Endothelial cell of umbilical vein (primary cell): ENCODE data around the gene MBOAT2. TPM values are rescaled to one million over a fixed set of nuclear protein-coding genes. Genes with fewer than 3 reads are reported as not detected.

ENCODE experiments used
- BruUV-seq: library from RNA; stranded (reverse); fragments of 400-500 nt; replicated peaks from 2 replicates; lab custom pipeline; 2021; lab: Mats Ljungman, UMichigan
- CTCF ChIA-PET: fragments of 300-600, 350-600 bp; sonication (Branson Sonifier 250); formaldehyde crosslinking; loops from one replicate; lab custom pipeline; 2021; ENCODE audit warnings: antibody characterized with exemption, inconsistent platforms; lab: Charles Lee
- POLR2A ChIA-PET: fragments of 300-600, 350-600 bp; sonication (Branson Sonifier 250); formaldehyde crosslinking; loops from one replicate; lab custom pipeline; 2021; ENCODE audit warnings: antibody characterized with exemption, inconsistent platforms; lab: Charles Lee
- DNase-seq: peaks from one replicate; pipeline ENCODE4 v3.0.0-alpha.2; 2011; ENCODE audit warnings: low read depth, low spot score
- FAIRE-seq: peaks from 2 replicates; lab custom pipeline; 2011; peaks lifted over from hg19 to GRCh38; lab: Jason Lieb, UNC
- H2AFZ ChIP-seq: 2 replicates; pipeline ENCODE4 v1.6.0; 2012; ENCODE audit warnings: low read depth, low read length, control low read depth, inconsistent platforms
- H3K27ac ChIP-seq: 2 replicates; pipeline ENCODE4 v1.5.1; 2011; ENCODE audit warnings: low read depth, mild to moderate bottlenecking, control low read depth, low read length, moderate library complexity; ENCODE audit not compliant: insufficient read depth
- H3K27me3 ChIP-seq, 2 experiments: 2 replicates each; pipeline versions ENCODE4 v1.6.0 to v1.6.1; 2011; ENCODE audit warnings: low read length in 2 of 2, mixed read lengths in 1 of 2; ENCODE audit not compliant: control insufficient read depth in 2 of 2, insufficient read depth in 2 of 2
- H3K36me3 ChIP-seq, 2 experiments: 2 replicates in 1 of 2; 3 replicates in 1 of 2; pipeline ENCODE4 v1.5.1; 2011; ENCODE audit warnings: low read length in 2 of 2, mild to moderate bottlenecking in 1 of 2, moderate library complexity in 1 of 2; ENCODE audit not compliant: control insufficient read depth in 2 of 2, insufficient read depth in 2 of 2; ENCODE audit errors: extremely low read depth in 1 of 2
- H3K4me1 ChIP-seq: 3 replicates; pipeline ENCODE4 v1.5.1; 2011; ENCODE audit warnings: mild to moderate bottlenecking, low read length; ENCODE audit not compliant: control insufficient read depth, insufficient read depth; ENCODE audit errors: extremely low read depth
- H3K4me2 ChIP-seq: 2 replicates; pipeline ENCODE4 v1.6.1; 2011; ENCODE audit warnings: low read length, control low read depth, mixed read lengths; ENCODE audit not compliant: insufficient read depth
- H3K4me3 ChIP-seq, 3 experiments: fragments of 200-600 bp in 1 of 3; sonication (generic), shearing (Covaris generic) in 1 of 3; replicated peaks in 1 of 3; 2 replicates each; pipeline ENCODE4 v1.5.1; 2011 to 2016; ENCODE audit warnings: control low read depth in 3 of 3, low read length in 3 of 3, mild to moderate bottlenecking in 2 of 3, inconsistent platforms in 1 of 3, low read depth in 1 of 3, moderate library complexity in 1 of 3; ENCODE audit not compliant: insufficient read depth in 1 of 3
- H3K79me2 ChIP-seq: 2 replicates; pipeline ENCODE4 v1.6.0; 2012; ENCODE audit warnings: low read length, inconsistent platforms; ENCODE audit not compliant: control insufficient read depth, insufficient read depth
- H3K9ac ChIP-seq: replicated peaks from 2 replicates; pipeline ENCODE3; 2011; ENCODE audit warnings: low read length, control low read depth; ENCODE audit not compliant: insufficient read depth; ENCODE audit errors: extremely low read depth
- H3K9me1 ChIP-seq: replicated peaks from 3 replicates; pipeline ENCODE4 v1.6.0; 2011; ENCODE audit warnings: mild to moderate bottlenecking, low read length; ENCODE audit not compliant: control insufficient read depth, insufficient read depth; ENCODE audit errors: extremely low read depth
- H3K9me3 ChIP-seq: replicated peaks from 2 replicates; pipeline ENCODE4 v1.5.1; 2012; ENCODE audit warnings: low read length, inconsistent platforms; ENCODE audit not compliant: control insufficient read depth, insufficient read depth
- H4K20me1 ChIP-seq: replicated peaks from 2 replicates; pipeline ENCODE3; 2011; ENCODE audit warnings: mild to moderate bottlenecking, low read length; ENCODE audit not compliant: control insufficient read depth, insufficient read depth; ENCODE audit errors: extremely low read depth
- CTCF ChIP-seq, 2 donors: IDR thresholded peaks; 1 replicate in 1 of 2; 2 replicates in 1 of 2; pipeline ENCODE4 v1.5.1; 2011; ENCODE audit warnings: low read length in 2 of 2, mild to moderate bottlenecking in 2 of 2, moderate library complexity in 2 of 2, control low read depth in 1 of 2, inconsistent platforms in 1 of 2, low read depth in 1 of 2; ENCODE audit not compliant: insufficient read depth in 1 of 2; ENCODE audit errors: extremely low read depth in 1 of 2
- EZH2 ChIP-seq: IDR thresholded peaks from 2 replicates; pipeline ENCODE4 v1.6.1; 2012; ENCODE audit warnings: borderline replicate concordance, low read depth, mild to moderate bottlenecking, moderate library complexity, low read length, inconsistent platforms; ENCODE audit not compliant: severe bottlenecking
- FOS ChIP-seq: IDR thresholded peaks from 2 replicates; pipeline ENCODE4 v1.6.1; 2011; ENCODE audit warnings: mild to moderate bottlenecking, low read length, moderate library complexity, borderline replicate concordance; ENCODE audit not compliant: insufficient read depth
- GATA2 ChIP-seq: IDR thresholded peaks from 2 replicates; pipeline ENCODE4 v1.7.0; 2011; ENCODE audit warnings: low read depth, mild to moderate bottlenecking, moderate library complexity, mixed read lengths, low read length; ENCODE audit not compliant: insufficient read length, insufficient read depth
- JUN ChIP-seq: IDR thresholded peaks from 2 replicates; pipeline ENCODE4 v1.6.1; 2011; ENCODE audit warnings: borderline replicate concordance, low read depth; ENCODE audit not compliant: insufficient read length, insufficient read depth
- MAX ChIP-seq: IDR thresholded peaks from 2 replicates; pipeline ENCODE4 v1.6.1; 2011; ENCODE audit not compliant: insufficient read depth, insufficient read length
- MYC ChIP-seq: IDR thresholded peaks from one replicate; pipeline ENCODE4 v1.6.1; 2011; ENCODE audit warnings: mild to moderate bottlenecking, low read depth, low read length
- POLR2A ChIP-seq: IDR thresholded peaks from 2 replicates; pipeline ENCODE4 v1.6.1; 2012; ENCODE audit warnings: low read depth, mild to moderate bottlenecking, control low read depth, low read length
- POLR2AphosphoS5 ChIP-seq: IDR thresholded peaks from 2 replicates; pipeline ENCODE4 v1.6.1; 2012; ENCODE audit warnings: low read depth, mild to moderate bottlenecking, control low read depth, low read length, moderate library complexity; ENCODE audit not compliant: insufficient read depth
- dilution Hi-C: fragments of 300-500 bp; cut with MboI; formaldehyde crosslinking; loops from one replicate; pipeline ENCODE4 v1.15.0; 2019; ENCODE audit warnings: low sequenced_read_pairs; ENCODE audit not compliant: extremely low pct_ligation_motif_present
- intact Hi-C: fragments of 100-400 bp; cut with micrococcal nuclease; formaldehyde crosslinking; loops from one replicate; pipeline ENCODE4 v1.10.0; 2022
- polyA plus RNA-seq, 4 experiments: library from polyadenylated mRNA; depleted of rRNA in 3 of 4; stranded (reverse) in 3 of 4; unstranded in 1 of 4; fragments of >200 nt; gene quantifications; 2 replicates each; pipeline versions ENCODE4 v1.2.1 to v1.2.3, GENCODE V29; 2011 to 2012; ENCODE audit warnings: missing spikeins in 1 of 4
- total RNA-seq: library from RNA; stranded (reverse); gene quantifications from 2 replicates; pipeline ENCODE4 v1.2.3, GENCODE V29; 2021

Gene MBOAT2
- total and polyA plus RNA-seq, 2 donors (not counting 3 experiments of a cell fraction or from before 2014, with no cell fraction given): 10.9 to 22.1 TPM

DNA sequence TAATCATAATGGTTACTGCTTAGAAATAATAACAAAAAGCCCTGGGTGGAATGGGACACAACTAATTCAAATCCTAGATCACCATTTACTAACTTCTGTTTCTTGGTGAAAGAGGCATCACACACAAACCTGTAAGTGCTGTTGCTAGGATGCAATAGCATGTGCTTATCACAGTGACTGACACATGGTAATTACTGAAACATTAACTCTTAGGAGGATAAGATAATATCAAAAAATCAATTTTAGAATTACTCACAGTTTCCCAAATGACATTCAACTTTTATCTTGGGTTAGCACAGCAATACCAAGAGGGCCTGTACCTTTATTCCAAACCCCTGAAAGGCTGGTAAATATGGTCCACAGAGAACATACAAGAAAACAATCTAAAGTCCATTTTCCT, 69.1 kb downstream of the MBOAT2 start:
- DNase-seq: no peak
- TF ChIP-seq EZH2 (no peak), MAX (no peak), POLR2A (no peak), MYC (no peak), FOS (no peak), JUN (no peak), CTCF (IDR thresholded peaks at IDR 0.05; ENCODE audit: extremely low read depth in 1 of 2, insufficient read depth in 1 of 2, low read depth in 1 of 2, low read length in 2 of 2) (no peak), GATA2 (no peak), POLR2AphosphoS5 (no peak)
- H3K79me2 ChIP-seq: no peaks in the 10 kb centered on the region
- no peaks in the 10 kb centered on the region for H3K9me3 ChIP-seq
- intact Hi-C loops: no loop called here
- H3K36me3 ChIP-seq: no peaks in the 10 kb centered on the region
- H3K4me2 ChIP-seq: no peak overlapping the region
- no peak overlapping the region for H2AFZ ChIP-seq
- dilution Hi-C loops: no loop called here
- ChIA-PET POLR2A (no interaction called here), CTCF (no interaction called here)
- H4K20me1 ChIP-seq: no peaks in the 10 kb centered on the region
- H3K4me3 ChIP-seq: no peak overlapping the region
- no TSS peak for BruUV-seq
- H3K27ac ChIP-seq: no peak overlapping the region
- H3K4me1 ChIP-seq: no peaks in the 10 kb centered on the region
- no peak for FAIRE-seq
- no peak overlapping the region for H3K9ac ChIP-seq
- no peaks in the 10 kb centered on the region for H3K27me3 ChIP-seq
- H3K9me1 ChIP-seq: peaks cover 3% of the 10 kb centered on the region
